DND-41 (cell line): Measurements from ENCODE around the gene IFIT1B.

ENCODE experiments used
- CTCF ChIP-seq: IDR thresholded peaks from 2 replicates; pipeline ENCODE4 v1.5.1; 2012; ENCODE audit warnings: borderline replicate concordance, low read length, moderate library complexity, mild to moderate bottlenecking; ENCODE audit not compliant: poor library complexity, severe bottlenecking; ENCODE audit errors: extremely low read depth
- EZH2 ChIP-seq: IDR thresholded peaks from 3 replicates; pipeline ENCODE4 v1.6.1; 2012; ENCODE audit warnings: borderline replicate concordance, low read depth, mild to moderate bottlenecking, moderate library complexity, low read length, inconsistent platforms; ENCODE audit not compliant: severe bottlenecking

- TF ChIP-seq EZH2 (no peak), CTCF (no peak)
Measured at GRCh38 chr10:89329151-89329550, 48.7 kb upstream of the IFIT1B start.
